Measurements from ENCODE around the gene ABCE1.

DNA sequence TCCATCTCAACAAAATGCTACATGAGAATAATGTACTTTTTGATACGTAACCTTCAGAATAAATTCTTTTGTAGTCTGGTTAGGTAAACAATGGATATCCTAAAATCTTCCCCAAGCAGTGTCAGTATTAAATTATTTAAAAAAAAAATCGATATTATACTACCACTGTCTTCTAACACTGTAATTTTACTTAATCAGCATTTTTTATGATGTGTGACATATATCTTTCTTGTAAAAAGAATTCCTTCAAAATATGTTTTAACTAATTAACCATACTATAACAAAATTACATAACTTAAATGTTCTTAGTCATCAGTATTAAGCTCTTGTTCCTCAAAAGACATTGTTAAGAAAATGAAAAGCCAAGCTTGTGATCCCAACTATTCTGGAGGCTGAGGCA lies 69.8 kb downstream of the ABCE1 start:
- TF ChIP-seq, protein P1, sequence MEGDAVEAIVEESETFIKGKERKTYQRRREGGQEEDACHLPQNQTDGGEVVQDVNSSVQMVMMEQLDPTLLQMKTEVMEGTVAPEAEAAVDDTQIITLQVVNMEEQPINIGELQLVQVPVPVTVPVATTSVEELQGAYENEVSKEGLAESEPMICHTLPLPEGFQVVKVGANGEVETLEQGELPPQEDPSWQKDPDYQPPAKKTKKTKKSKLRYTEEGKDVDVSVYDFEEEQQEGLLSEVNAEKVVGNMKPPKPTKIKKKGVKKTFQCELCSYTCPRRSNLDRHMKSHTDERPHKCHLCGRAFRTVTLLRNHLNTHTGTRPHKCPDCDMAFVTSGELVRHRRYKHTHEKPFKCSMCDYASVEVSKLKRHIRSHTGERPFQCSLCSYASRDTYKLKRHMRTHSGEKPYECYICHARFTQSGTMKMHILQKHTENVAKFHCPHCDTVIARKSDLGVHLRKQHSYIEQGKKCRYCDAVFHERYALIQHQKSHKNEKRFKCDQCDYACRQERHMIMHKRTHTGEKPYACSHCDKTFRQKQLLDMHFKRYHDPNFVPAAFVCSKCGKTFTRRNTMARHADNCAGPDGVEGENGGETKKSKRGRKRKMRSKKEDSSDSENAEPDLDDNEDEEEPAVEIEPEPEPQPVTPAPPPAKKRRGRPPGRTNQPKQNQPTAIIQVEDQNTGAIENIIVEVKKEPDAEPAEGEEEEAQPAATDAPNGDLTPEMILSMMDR (conservative IDR thresholded peaks at IDR 0.05; ENCODE audit: low read depth, low read length), result no peak
- no peak for TF ChIP-seq EZH2 (IDR thresholded peaks at IDR 0.05; ENCODE audit: borderline replicate concordance, low read depth, low read length, poor library complexity, severe bottlenecking)
